ENCODE data around the gene BEGAIN. TPM values are rescaled to one million over a fixed set of nuclear protein-coding genes. Genes with fewer than 3 reads are reported as not detected.

The BEGAIN gene
- total RNA-seq, 4 donors from 2014 or later = 2.6 to 16.5 (median 4.4) TPM; not detected in 1

DNA sequence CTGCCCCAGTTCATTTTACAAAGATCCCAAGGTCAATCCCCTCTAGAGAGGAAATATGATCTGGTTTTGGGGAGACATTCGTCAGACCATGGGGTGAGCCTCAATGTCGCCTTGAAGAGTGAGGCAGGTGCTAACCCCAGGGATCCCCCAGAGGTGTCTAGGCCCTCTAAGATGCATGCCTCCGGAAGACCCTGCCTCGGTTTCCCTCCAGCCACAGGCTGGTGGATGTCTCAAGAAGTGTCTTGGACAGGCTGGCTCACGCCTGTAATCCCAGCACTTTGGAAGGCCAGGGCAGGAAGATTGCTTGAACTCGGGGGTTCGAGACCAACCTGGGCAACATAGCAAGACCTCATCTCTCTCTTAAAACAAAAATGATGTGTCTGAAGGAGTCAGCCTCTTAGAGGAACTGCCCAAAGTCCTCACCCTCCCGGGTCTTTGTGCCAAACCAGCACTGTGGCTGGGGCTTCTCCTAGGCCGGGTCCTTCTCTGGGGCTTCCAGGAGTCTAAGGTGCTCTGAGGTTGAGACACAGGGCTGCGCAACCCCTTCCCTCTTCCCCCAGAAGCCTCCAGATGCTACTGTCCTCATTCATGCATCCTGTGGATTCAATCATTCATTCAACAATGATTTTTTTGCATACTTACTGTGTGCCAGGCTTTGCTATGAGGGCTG lies 24.7 kb upstream of the BEGAIN start:
- Histone ChIP-seq H3K4me3 (no peak overlapping the region), H3K27ac (no peak overlapping the region), H3K9me3 (no peaks in the 10 kb centered on the region), H3K27me3 (no peaks in the 10 kb centered on the region), H3K36me3 (no peaks in the 10 kb centered on the region), H3K4me1 (no peaks in the 10 kb centered on the region)
- no peak for TF ChIP-seq POLR2A (IDR thresholded peaks at IDR 0.05)
- TF ChIP-seq, protein P1, sequence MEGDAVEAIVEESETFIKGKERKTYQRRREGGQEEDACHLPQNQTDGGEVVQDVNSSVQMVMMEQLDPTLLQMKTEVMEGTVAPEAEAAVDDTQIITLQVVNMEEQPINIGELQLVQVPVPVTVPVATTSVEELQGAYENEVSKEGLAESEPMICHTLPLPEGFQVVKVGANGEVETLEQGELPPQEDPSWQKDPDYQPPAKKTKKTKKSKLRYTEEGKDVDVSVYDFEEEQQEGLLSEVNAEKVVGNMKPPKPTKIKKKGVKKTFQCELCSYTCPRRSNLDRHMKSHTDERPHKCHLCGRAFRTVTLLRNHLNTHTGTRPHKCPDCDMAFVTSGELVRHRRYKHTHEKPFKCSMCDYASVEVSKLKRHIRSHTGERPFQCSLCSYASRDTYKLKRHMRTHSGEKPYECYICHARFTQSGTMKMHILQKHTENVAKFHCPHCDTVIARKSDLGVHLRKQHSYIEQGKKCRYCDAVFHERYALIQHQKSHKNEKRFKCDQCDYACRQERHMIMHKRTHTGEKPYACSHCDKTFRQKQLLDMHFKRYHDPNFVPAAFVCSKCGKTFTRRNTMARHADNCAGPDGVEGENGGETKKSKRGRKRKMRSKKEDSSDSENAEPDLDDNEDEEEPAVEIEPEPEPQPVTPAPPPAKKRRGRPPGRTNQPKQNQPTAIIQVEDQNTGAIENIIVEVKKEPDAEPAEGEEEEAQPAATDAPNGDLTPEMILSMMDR (IDR thresholded peaks at IDR 0.05) = no peak
- intact Hi-C loops (cut with DNase I; ENCODE audit: low total_unique reads) = no loop called here
- DNase-seq = no peak

DNA sequence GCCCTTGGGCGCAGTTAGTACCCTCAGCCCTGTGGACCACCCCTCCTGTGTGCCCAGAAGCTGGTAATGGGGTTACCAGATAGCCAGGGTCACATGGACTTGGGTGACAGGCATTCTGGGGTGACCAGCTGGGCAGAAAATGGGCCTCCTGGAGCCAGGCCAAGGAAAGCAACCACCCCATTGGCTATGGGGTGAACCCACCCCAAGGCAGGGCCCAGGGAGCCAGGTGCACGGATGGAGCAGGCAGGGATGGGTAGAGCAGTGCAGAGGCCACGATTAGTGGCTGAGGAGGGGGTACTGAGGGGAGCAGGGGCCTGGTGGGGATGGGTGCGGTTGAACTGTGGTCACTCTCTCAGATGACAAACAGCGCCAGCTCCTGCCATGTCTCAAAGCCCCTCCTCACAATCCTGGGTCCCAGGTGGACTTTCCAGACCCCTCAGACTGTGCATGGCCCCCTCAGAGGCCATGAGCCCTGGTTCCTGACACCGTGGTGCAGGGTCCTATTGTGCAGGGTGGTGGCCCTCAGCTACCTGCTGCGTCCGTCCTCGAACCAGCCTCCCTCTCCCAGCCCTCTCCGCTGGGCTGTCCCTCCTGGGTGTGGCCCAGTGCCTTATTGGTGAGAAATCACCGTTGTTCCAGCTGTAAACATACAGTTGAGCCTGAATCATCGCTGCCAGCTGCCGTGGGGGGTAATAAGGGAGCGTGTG lies 23.4 kb upstream of the BEGAIN start:
- intact Hi-C loops (cut with DNase I; ENCODE audit: low total_unique reads) = no loop called here

DNA sequence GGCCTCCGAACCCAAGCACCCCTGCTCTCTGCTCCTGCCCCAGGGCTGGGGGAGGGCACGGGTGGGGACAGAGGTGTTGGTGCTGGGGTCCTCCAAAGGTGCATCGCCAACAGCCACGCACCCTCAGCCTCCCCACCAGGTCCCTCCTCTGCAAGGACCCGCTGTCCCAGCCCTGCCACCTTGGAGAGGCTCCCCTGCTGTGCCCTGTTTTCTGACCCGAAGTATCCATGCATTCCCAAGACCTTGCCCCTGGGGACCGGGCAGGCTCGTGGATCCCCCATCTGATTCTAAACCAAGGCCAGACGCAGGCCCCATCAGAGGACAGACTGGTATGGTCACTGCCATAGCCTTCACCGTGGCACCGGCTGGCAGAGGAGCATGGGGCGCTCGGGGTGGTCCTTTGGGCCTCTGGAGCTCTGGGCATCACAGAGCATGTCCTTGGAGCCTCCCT lies 22.7 kb upstream of the BEGAIN start:
- H3K27ac ChIP-seq = no peak overlapping the region
- H3K9me3 ChIP-seq = no peaks in the 10 kb centered on the region
- H3K4me3 ChIP-seq = no peak overlapping the region
- DNase-seq = no peak
- H3K36me3 ChIP-seq = no peaks in the 10 kb centered on the region
- no peak for TF ChIP-seq POLR2A (IDR thresholded peaks at IDR 0.05)
- TF ChIP-seq, protein P1 (IDR thresholded peaks at IDR 0.05) = no peak
- H3K4me1 ChIP-seq = no peaks in the 10 kb centered on the region
- intact Hi-C loops (cut with DNase I; ENCODE audit: low total_unique reads) = no loop called here
- H3K27me3 ChIP-seq = no peaks in the 10 kb centered on the region

More for the DNA sequence above, 23.4 kb upstream of the BEGAIN start:
- H3K9me3 ChIP-seq = no peaks in the 10 kb centered on the region
- no peak overlapping the region for H3K27ac ChIP-seq
- H3K4me3 ChIP-seq = no peak overlapping the region
- peak in 1 of 2 donors; percentile 7 for DNase-seq
- no peaks in the 10 kb centered on the region for H3K4me1 ChIP-seq
- no peak for TF ChIP-seq POLR2A (IDR thresholded peaks at IDR 0.05)
- TF ChIP-seq, protein P1 (IDR thresholded peaks at IDR 0.05) = no peak
- no peaks in the 10 kb centered on the region for H3K36me3 ChIP-seq
- H3K27me3 ChIP-seq = no peaks in the 10 kb centered on the region

DNA sequence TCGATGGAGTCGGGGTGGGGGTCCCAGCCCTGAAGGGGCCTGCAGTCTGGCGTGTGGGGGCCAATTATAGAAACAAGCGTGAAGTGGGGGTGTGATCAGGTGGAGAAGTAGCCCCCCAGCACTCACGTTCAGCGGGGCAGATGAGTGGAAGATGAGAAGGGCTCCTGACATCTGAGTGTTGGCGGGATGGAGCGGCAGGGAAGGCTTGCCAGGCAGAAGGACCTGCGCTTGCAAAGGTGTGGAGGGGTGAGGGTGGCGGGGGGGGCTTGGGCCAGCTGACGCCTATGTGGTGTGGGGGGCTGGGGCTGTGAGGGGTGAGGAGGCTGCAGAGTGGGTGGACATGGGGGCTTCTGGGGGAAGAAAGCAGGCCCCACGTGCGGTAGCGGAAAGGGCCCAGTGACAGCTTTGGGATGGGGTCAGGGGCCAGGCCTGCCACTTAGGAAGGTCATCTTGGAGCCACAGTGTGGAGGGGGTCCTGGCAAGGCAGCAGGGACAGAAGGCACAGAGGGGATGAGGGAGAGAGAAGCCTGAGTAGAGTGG lies 22.2 kb upstream of the BEGAIN start:
- Histone ChIP-seq H3K36me3 (no peaks in the 10 kb centered on the region), H3K27ac (no peak overlapping the region), H3K9me3 (no peaks in the 10 kb centered on the region), H3K4me3 (no peak overlapping the region), H3K4me1 (no peaks in the 10 kb centered on the region), H3K27me3 (no peaks in the 10 kb centered on the region)
- intact Hi-C loops (cut with DNase I; ENCODE audit: low total_unique reads) = no loop called here
- TF ChIP-seq, protein P1 (IDR thresholded peaks at IDR 0.05) = no peak
- no peak for TF ChIP-seq POLR2A (IDR thresholded peaks at IDR 0.05)
- peak in 1 of 2 donors; percentile 8 for DNase-seq
